Measurements from ENCODE around the gene BTN2A1. TPM values are rescaled to one million over a fixed set of nuclear protein-coding genes. Genes with fewer than 3 reads are reported as not detected.

BTN2A1 gene
- total RNA-seq, 1 experiment from 2014 or later, result 15.0 TPM

GRCh38 chr6:26439151-26440125 lies 18.3 kb upstream of the BTN2A1 start:
- Histone ChIP-seq H3K4me1 (no peaks in the 10 kb centered on the region), H3K36me3 (ENCODE audit: control insufficient read depth, insufficient read depth, low read length) (no peaks in the 10 kb centered on the region), H3K27me3 (replicated peaks; ENCODE audit: control insufficient read depth, insufficient read depth, low read length) (no peaks in the 10 kb centered on the region), H3K4me3 (ENCODE audit: low read depth, low read length) (no peak overlapping the region), H3K9me3 (peaks cover 6% of the 10 kb centered on the region; the same call in 1 of the 2 replicates)
- Mint-ChIP-seq H3K9me3 (ENCODE audit: unreplicated experiment) (peaks cover 26% of the 10 kb centered on the region), H3K4me1 (ENCODE audit: low read depth, unreplicated experiment) (peaks cover 6% of the 10 kb centered on the region), H3K27ac (ENCODE audit: unreplicated experiment) (no peak overlapping the region), H3K27me3 (ENCODE audit: insufficient read depth, unreplicated experiment) (no peaks in the 10 kb centered on the region), H3K36me3 (ENCODE audit: insufficient read depth, unreplicated experiment) (peaks cover 2% of the 10 kb centered on the region), H3K4me3 (ENCODE audit: unreplicated experiment) (peak overlapping the region; percentile 0)
- TF ChIP-seq CTCF (IDR thresholded peaks at IDR 0.05; ENCODE audit: insufficient read depth in 1 of 2, low read depth in 1 of 2, low read length in 1 of 2, severe bottlenecking in 1 of 2, unreplicated experiment in 1 of 2), result no peak
- no peak for DNase-seq
- intact Hi-C loops (cut with micrococcal nuclease; ENCODE audit: unreplicated experiment), result no loop called here
- ChIA-PET CTCF (no interaction called here), POLR2A (no interaction called here)
- BruUV-seq (replicated peaks), result no TSS peak

- no peak for TF ChIP-seq CTCF (IDR thresholded peaks at IDR 0.05; ENCODE audit: insufficient read depth in 1 of 2, low read depth in 1 of 2, low read length in 1 of 2, severe bottlenecking in 1 of 2, unreplicated experiment in 1 of 2)
- no peak for DNase-seq
- Histone ChIP-seq H3K4me1 (no peaks in the 10 kb centered on the region), H3K9me3 (no peaks in the 10 kb centered on the region), H3K4me3 (ENCODE audit: low read depth, low read length) (no peak overlapping the region), H3K27me3 (replicated peaks; ENCODE audit: control insufficient read depth, insufficient read depth, low read length) (no peaks in the 10 kb centered on the region), H3K36me3 (ENCODE audit: control insufficient read depth, insufficient read depth, low read length) (no peaks in the 10 kb centered on the region)
- BruUV-seq (replicated peaks), result no TSS peak
- CTCF ChIA-PET, result no interaction called here
- intact Hi-C loops (cut with micrococcal nuclease; ENCODE audit: unreplicated experiment), result no loop called here
- Mint-ChIP-seq H3K4me3 (ENCODE audit: unreplicated experiment) (no peak overlapping the region), H3K4me1 (ENCODE audit: low read depth, unreplicated experiment) (peaks cover 6% of the 10 kb centered on the region), H3K9me3 (ENCODE audit: unreplicated experiment) (peaks cover 18% of the 10 kb centered on the region), H3K27ac (ENCODE audit: unreplicated experiment) (no peak overlapping the region), H3K36me3 (ENCODE audit: insufficient read depth, unreplicated experiment) (no peaks in the 10 kb centered on the region), H3K27me3 (ENCODE audit: insufficient read depth, unreplicated experiment) (no peaks in the 10 kb centered on the region)
- POLR2A ChIA-PET, result no interaction called here
Measured at GRCh38 chr6:26440977-26441358, 16.8 kb upstream of the BTN2A1 start.

- intact Hi-C loops (cut with micrococcal nuclease; ENCODE audit: unreplicated experiment), result no loop called here
- Histone ChIP-seq H3K4me1 (no peaks in the 10 kb centered on the region), H3K4me3 (ENCODE audit: low read depth, low read length) (no peak overlapping the region), H3K36me3 (ENCODE audit: control insufficient read depth, insufficient read depth, low read length) (no peaks in the 10 kb centered on the region), H3K9me3 (no peaks in the 10 kb centered on the region), H3K27me3 (replicated peaks; ENCODE audit: control insufficient read depth, insufficient read depth, low read length) (no peaks in the 10 kb centered on the region)
- Mint-ChIP-seq H3K9me3 (ENCODE audit: unreplicated experiment) (peaks cover 8% of the 10 kb centered on the region), H3K27me3 (ENCODE audit: insufficient read depth, unreplicated experiment) (no peaks in the 10 kb centered on the region), H3K36me3 (ENCODE audit: insufficient read depth, unreplicated experiment) (no peaks in the 10 kb centered on the region), H3K4me3 (ENCODE audit: unreplicated experiment) (no peak overlapping the region), H3K4me1 (ENCODE audit: low read depth, unreplicated experiment) (peaks cover 6% of the 10 kb centered on the region), H3K27ac (ENCODE audit: unreplicated experiment) (no peak overlapping the region)
- BruUV-seq (replicated peaks), result no TSS peak
- no peak for DNase-seq
- POLR2A ChIA-PET, result no interaction called here
- TF ChIP-seq CTCF (IDR thresholded peaks at IDR 0.05; ENCODE audit: insufficient read depth in 1 of 2, low read depth in 1 of 2, low read length in 1 of 2, severe bottlenecking in 1 of 2, unreplicated experiment in 1 of 2), result no peak
- CTCF ChIA-PET, result no interaction called here
Measured at GRCh38 chr6:26441977-26442376, 15.8 kb upstream of the BTN2A1 start.
